ENCODE measurements around the gene PDPK1. TPM values are rescaled to one million over a fixed set of nuclear protein-coding genes. Genes with fewer than 3 reads are reported as not detected.
"Not testable (repeated sequence)": the region's sequence is repeated elsewhere in the genome, so short reads cannot be mapped to it uniquely, and the experiment has no call there.

Gene PDPK1
- total and polyA plus RNA-seq, 2 experiments from 2014 or later = 27.1 to 29.8 TPM

DNA sequence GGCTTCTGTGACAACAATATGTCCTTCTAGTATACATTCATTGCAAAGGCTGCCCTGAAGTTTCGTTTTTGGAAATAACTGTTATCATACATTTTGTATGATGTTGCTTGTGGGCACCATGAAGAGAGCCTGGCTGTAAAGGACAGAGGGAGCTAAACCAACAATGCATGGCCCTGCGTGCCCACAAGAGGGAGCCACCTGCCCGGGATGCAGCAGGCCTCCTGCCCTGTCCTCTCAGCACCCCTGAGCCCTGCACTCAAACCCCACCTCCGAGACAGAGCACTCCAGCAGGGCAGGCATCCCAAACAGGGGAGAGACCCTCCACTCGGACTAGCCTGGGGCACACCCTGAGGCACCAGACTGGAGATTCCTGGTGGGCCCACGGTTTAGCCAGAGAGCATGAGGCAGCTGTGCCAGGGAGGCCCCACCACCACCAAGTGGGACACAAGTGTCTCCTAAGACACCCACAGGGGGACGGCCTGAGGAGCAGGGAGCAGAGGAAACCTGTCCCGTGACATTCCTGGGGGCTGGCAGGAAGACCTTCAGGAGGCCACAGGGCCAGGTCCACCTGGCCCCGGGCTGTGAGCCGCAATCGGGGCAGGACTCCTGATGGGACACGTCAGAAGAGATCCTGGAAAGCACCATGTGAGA lies 101.4 kb downstream of the PDPK1 start:
- not testable (repeated sequence) for H3K79me2 ChIP-seq; H3K27ac ChIP-seq; H2AFZ ChIP-seq; H3K9me2 ChIP-seq (replicated peaks; ENCODE audit: insufficient read depth); H3K9me3 ChIP-seq (ENCODE audit: low read depth); DNase-seq (ENCODE audit: low spot score); H3K4me2 ChIP-seq; H4K20me1 ChIP-seq (ENCODE audit: insufficient read depth, poor library complexity, severe bottlenecking); H3K4me1 ChIP-seq (ENCODE audit: insufficient read depth); H3K4me3 ChIP-seq; H3K27me3 ChIP-seq; H3K36me3 ChIP-seq (replicated peaks; ENCODE audit: insufficient read depth, low read depth)
- peak; percentile 18 for TF ChIP-seq CTCF (IDR thresholded peaks at IDR 0.05; ENCODE audit: poor library complexity)
- WGBS (ENCODE audit: low lambda C conversion rate, missing lambda C conversion rate) = no CpG with 5 or more reads among the region's 12 CpGs

- H3K4me1 ChIP-seq (ENCODE audit: insufficient read depth); H3K36me3 ChIP-seq (replicated peaks; ENCODE audit: insufficient read depth, low read depth); H3K4me2 ChIP-seq; H3K27ac ChIP-seq; H3K79me2 ChIP-seq; H3K9me3 ChIP-seq (ENCODE audit: low read depth); H3K4me3 ChIP-seq; H2AFZ ChIP-seq; H3K27me3 ChIP-seq; DNase-seq (ENCODE audit: low spot score); H3K9me2 ChIP-seq (replicated peaks; ENCODE audit: insufficient read depth); H4K20me1 ChIP-seq (ENCODE audit: insufficient read depth, poor library complexity, severe bottlenecking): not testable (repeated sequence)
- WGBS (ENCODE audit: low lambda C conversion rate, missing lambda C conversion rate) = 96% methylated on average over 5 of the region's 9 CpGs
Observed at GRCh38 chr16:2639722-2640072, 101.9 kb downstream of the PDPK1 start.

- not testable (repeated sequence) for H3K36me3 ChIP-seq (replicated peaks; ENCODE audit: insufficient read depth, low read depth); H3K4me1 ChIP-seq (ENCODE audit: insufficient read depth); DNase-seq (ENCODE audit: low spot score); H3K9me3 ChIP-seq (ENCODE audit: low read depth); H3K4me2 ChIP-seq; H3K79me2 ChIP-seq; H3K9me2 ChIP-seq (replicated peaks; ENCODE audit: insufficient read depth); H2AFZ ChIP-seq; H3K4me3 ChIP-seq; H4K20me1 ChIP-seq (ENCODE audit: insufficient read depth, poor library complexity, severe bottlenecking); H3K27ac ChIP-seq; H3K27me3 ChIP-seq
- WGBS (ENCODE audit: low lambda C conversion rate, missing lambda C conversion rate) = 100% methylated on average over 4 of the region's 17 CpGs
Observed at GRCh38 chr16:2642561-2642960, 104.7 kb downstream of the PDPK1 start.

DNA sequence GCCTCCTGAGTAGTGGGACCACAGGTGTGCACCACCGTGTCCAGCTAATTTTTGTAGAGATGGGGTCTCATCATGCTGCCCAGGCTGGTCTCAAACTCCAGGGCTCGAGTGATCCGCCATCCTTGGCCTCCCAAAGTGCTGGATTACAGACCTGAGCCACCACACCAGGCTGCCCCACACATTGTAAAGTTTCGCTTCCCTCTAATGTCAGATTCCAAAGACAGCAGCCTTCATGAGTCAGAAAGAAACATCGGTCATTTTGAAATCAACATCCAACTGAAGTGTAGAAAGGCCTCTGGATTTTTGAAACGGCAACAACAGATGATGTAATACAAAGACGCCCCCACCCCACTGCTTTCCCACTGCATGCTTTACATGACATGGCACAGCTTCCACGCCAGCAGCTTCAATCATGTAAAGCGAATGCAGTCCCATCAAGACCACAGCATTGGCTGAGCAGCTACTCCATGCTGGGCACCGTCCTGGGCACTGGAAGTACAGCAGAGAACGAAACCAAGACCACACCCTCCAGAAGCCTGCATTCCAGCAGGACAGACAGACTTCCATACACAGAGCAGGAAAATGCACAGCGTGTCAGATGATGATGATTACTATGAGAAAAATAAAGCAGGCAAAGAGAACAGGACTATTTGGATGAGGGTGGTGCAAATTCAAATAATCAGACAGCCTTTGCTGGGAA lies 107.1 kb downstream of the PDPK1 start:
- H3K9me3 ChIP-seq (ENCODE audit: low read depth); H2AFZ ChIP-seq; H3K4me1 ChIP-seq (ENCODE audit: insufficient read depth); H3K9me2 ChIP-seq (replicated peaks; ENCODE audit: insufficient read depth); DNase-seq (ENCODE audit: low spot score); H3K4me2 ChIP-seq; H3K36me3 ChIP-seq (replicated peaks; ENCODE audit: insufficient read depth, low read depth); H3K27ac ChIP-seq; H4K20me1 ChIP-seq (ENCODE audit: insufficient read depth, poor library complexity, severe bottlenecking); H3K79me2 ChIP-seq; H3K27me3 ChIP-seq; H3K4me3 ChIP-seq: not testable (repeated sequence)
- WGBS (ENCODE audit: low lambda C conversion rate, missing lambda C conversion rate) = no CpG with 5 or more reads among the region's 12 CpGs

DNA sequence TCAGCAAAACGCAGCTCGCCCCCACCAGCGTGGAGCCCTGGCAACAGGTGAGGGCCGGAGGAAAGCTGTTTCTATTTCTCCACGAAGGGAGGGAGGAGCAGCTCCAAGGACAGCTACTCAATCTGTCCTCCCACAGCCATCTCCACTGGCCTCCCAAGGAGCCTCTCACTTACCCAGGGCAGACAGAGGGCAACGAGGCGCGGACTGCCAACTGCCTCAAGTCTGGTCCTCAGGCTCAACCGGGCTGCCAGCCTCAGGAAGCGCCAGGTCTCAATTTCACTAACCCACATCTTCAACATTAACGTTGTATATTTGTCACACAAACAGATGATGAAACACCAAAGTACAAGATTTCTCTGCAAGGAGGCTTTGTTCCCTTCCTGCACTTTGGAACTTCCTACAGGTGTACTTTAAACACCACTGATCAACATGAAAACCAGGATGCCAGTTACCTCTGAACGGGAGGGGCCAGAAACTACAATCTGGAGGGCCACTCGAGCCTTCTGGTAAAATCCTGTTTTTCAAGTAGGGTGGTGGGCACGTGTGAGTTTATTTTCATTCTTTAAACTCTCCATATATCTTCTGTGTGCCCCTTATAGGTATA lies 113.5 kb downstream of the PDPK1 start:
- DNase-seq (ENCODE audit: low spot score); H3K4me3 ChIP-seq; H3K4me2 ChIP-seq; H3K27me3 ChIP-seq; H3K36me3 ChIP-seq (replicated peaks; ENCODE audit: insufficient read depth, low read depth); H3K9me3 ChIP-seq (ENCODE audit: low read depth); H3K27ac ChIP-seq; H2AFZ ChIP-seq; H3K79me2 ChIP-seq; H3K4me1 ChIP-seq (ENCODE audit: insufficient read depth); H3K9me2 ChIP-seq (replicated peaks; ENCODE audit: insufficient read depth); H4K20me1 ChIP-seq (ENCODE audit: insufficient read depth, poor library complexity, severe bottlenecking): not testable (repeated sequence)
- no CpG with 5 or more reads among the region's 14 CpGs for WGBS (ENCODE audit: low lambda C conversion rate, missing lambda C conversion rate)

MicroRNA genes within 50 kb of the gene (microRNA counts, 767-probe panel; counts per million panel counts)
- microRNA hsa-miR-3178 = not detected

Small RNAs within 50 kb of the gene (microRNA-seq; reads per million reads assigned to microRNA genes)
- not detected for gene MIR3178

Small RNAs within 50 kb of the gene (small RNA-seq; reads per million reads assigned to genes)
- not detected for gene AC093525.1
- gene MIR3178 = not detected

Other genes with a start within 250 kb of the PDPK1 start
- gene ABCA3, start 197.3 kb upstream of the PDPK1 start, total RNA-seq = 1.5 and 1.8 TPM in 2 replicates
- gene ABCA3, start 197.3 kb upstream of the PDPK1 start, polyA plus RNA-seq = 0.94 and 4.9 TPM in 2 replicates
- gene CCNF, start 108.6 kb upstream of the PDPK1 start, total RNA-seq = 4.7 TPM in 2 replicates
- gene CCNF, start 108.6 kb upstream of the PDPK1 start, polyA plus RNA-seq = 4.3 and 6.5 TPM in 2 replicates
- gene TEDC2, start 77.9 kb upstream of the PDPK1 start, total RNA-seq = 6.2 and 7.6 TPM in 2 replicates
- gene TEDC2, start 77.9 kb upstream of the PDPK1 start, polyA plus RNA-seq = 7.1 and 8.1 TPM in 2 replicates
- gene NTN3, start 66.7 kb upstream of the PDPK1 start, total RNA-seq = 4.5 and 4.8 TPM in 2 replicates
- 1.1 and 2.4 TPM in 2 replicates for gene NTN3, start 66.7 kb upstream of the PDPK1 start, polyA plus RNA-seq
- 10.4 and 13.6 TPM in 2 replicates for gene TBC1D24, start 62.9 kb upstream of the PDPK1 start, total RNA-seq
- 8.3 and 10.9 TPM in 2 replicates for gene TBC1D24, start 62.9 kb upstream of the PDPK1 start, polyA plus RNA-seq
- 81.4 and 89.8 TPM in 2 replicates for gene ATP6V0C, start 24.1 kb upstream of the PDPK1 start, total RNA-seq
- gene ATP6V0C, start 24.1 kb upstream of the PDPK1 start, polyA plus RNA-seq = 375 and 385 TPM in 2 replicates
- gene AMDHD2, start 17.6 kb upstream of the PDPK1 start, total RNA-seq = 43.6 and 50.3 TPM in 2 replicates
- 70.8 and 77.0 TPM in 2 replicates for gene AMDHD2, start 17.6 kb upstream of the PDPK1 start, polyA plus RNA-seq
- not detected in 2 replicates for gene CEMP1, start 6.6 kb upstream of the PDPK1 start, total RNA-seq
- gene CEMP1, start 6.6 kb upstream of the PDPK1 start, polyA plus RNA-seq = 11.1 and 21.6 TPM in 2 replicates
- 22.7 and 31.5 TPM in 2 replicates for gene KCTD5, start 144.5 kb downstream of the PDPK1 start, total RNA-seq
- gene KCTD5, start 144.5 kb downstream of the PDPK1 start, polyA plus RNA-seq = 24.5 and 32.2 TPM in 2 replicates
- 1.4 and 4.3 TPM in 2 replicates for gene PRSS27, start 182.2 kb downstream of the PDPK1 start, total RNA-seq
- 1.4 and 4.8 TPM in 2 replicates for gene PRSS27, start 182.2 kb downstream of the PDPK1 start, polyA plus RNA-seq
- gene SRRM2, start 214.6 kb downstream of the PDPK1 start, total RNA-seq = 82.9 and 142 TPM in 2 replicates
- 403 and 666 TPM in 2 replicates for gene SRRM2, start 214.6 kb downstream of the PDPK1 start, polyA plus RNA-seq
- gene ELOB, start 239.3 kb downstream of the PDPK1 start, total RNA-seq = 255 and 540 TPM in 2 replicates
- 627 and 642 TPM in 2 replicates for gene ELOB, start 239.3 kb downstream of the PDPK1 start, polyA plus RNA-seq
- gene PRSS33, start 249.5 kb downstream of the PDPK1 start, total RNA-seq = 0.20 TPM in 1 of 2 replicates, not detected in the other
- gene PRSS33, start 249.5 kb downstream of the PDPK1 start, polyA plus RNA-seq = not detected in 2 replicates